Vagina (tissue), 2 donors: ENCODE measurements around the gene IRX4. TPM values are rescaled to one million over a fixed set of nuclear protein-coding genes. Genes with fewer than 3 reads are reported as not detected.

Experiments used
- DNase-seq, 2 donors: peaks; one replicate each; pipeline ENCODE4 v3.0.0-alpha.2; 2017; ENCODE audit errors: extremely low spot score in 2 of 2
- H3K27ac ChIP-seq: fragments of 200-600 bp; sonication (generic); one replicate; pipeline ENCODE4 v1.5.1; 2019
- H3K27me3 ChIP-seq: fragments of 200-600 bp; sonication (generic); one replicate; pipeline ENCODE4 v1.5.1; 2019
- H3K36me3 ChIP-seq, 2 donors: fragments of 200-600 bp; sonication (generic); one replicate each; pipeline ENCODE4 v1.5.1; 2017 to 2019
- H3K4me1 ChIP-seq: fragments of 200-600 bp; sonication (generic); one replicate; pipeline ENCODE4 v1.5.1; 2019
- H3K4me3 ChIP-seq, 2 donors: fragments of 200-600 bp; sonication (generic); 1 replicate in 1 of 2; 2 replicates in 1 of 2; pipeline ENCODE4 v1.5.1; 2016 to 2019
- H3K9me3 ChIP-seq: fragments of 200-600 bp; sonication (generic); one replicate; pipeline ENCODE4 v1.5.1; 2019
- CTCF ChIP-seq, 3 experiments: fragments of 450-650 bp in 2 of 3; fragments of 200-600 bp in 1 of 3; sonication (generic) in 1 of 3; IDR thresholded peaks; one replicate each; pipeline ENCODE4 v1.5.1; 2017 to 2019; ENCODE audit warnings: antibody characterized with exemption in 3 of 3, mild to moderate bottlenecking in 2 of 3, moderate library complexity in 2 of 3
- POLR2A ChIP-seq, 2 donors: fragments of 450-650 bp; IDR thresholded peaks; one replicate each; pipeline ENCODE4 v1.6.1; 2017; ENCODE audit warnings: antibody characterized with exemption in 2 of 2, mild to moderate bottlenecking in 2 of 2, moderate library complexity in 2 of 2
- POLR2AphosphoS5 ChIP-seq, 2 donors: sonication (generic); formaldehyde crosslinking; IDR thresholded peaks; one replicate each; pipeline ENCODE4 v1.9.0; 2017; ENCODE audit warnings: antibody characterized with exemption in 2 of 2, mild to moderate bottlenecking in 2 of 2, low read depth in 1 of 2; ENCODE audit not compliant: insufficient read depth in 1 of 2
- intact Hi-C: fragments of 100-400 bp; cut with DNase I; formaldehyde crosslinking; loops from one replicate; pipeline ENCODE4 v1.15.1; 2023
- total RNA-seq: library from RNA; depleted of rRNA; stranded (reverse); fragments of >200 nt; gene quantifications from one replicate; pipeline ENCODE4 v1.2.3, GENCODE V29; 2016

IRX4 gene
- total RNA-seq, 1 donor from 2014 or later, result 26.8 TPM

GRCh38 chr5:1838013-1838412 lies 44.7 kb downstream of the IRX4 start:
- no peak for DNase-seq
- Histone ChIP-seq H3K36me3 (no peaks in the 10 kb centered on the region), H3K27ac (no peak overlapping the region), H3K27me3 (no peaks in the 10 kb centered on the region), H3K9me3 (no peaks in the 10 kb centered on the region), H3K4me1 (no peaks in the 10 kb centered on the region), H3K4me3 (no peak overlapping the region)
- TF ChIP-seq CTCF (IDR thresholded peaks at IDR 0.05), result no peak
- no peak for TF ChIP-seq POLR2A (IDR thresholded peaks at IDR 0.05)
- TF ChIP-seq POLR2AphosphoS5 (IDR thresholded peaks at IDR 0.05; ENCODE audit: insufficient read depth in 1 of 2, low read depth in 1 of 2), result no peak
- intact Hi-C loops, result no loop called here

- Histone ChIP-seq H3K9me3 (no peaks in the 10 kb centered on the region), H3K27me3 (no peaks in the 10 kb centered on the region)
Observed at GRCh38 chr5:1836891-1837880, 45.5 kb downstream of the IRX4 start.

GRCh38 chr5:1836176-1836890 lies 46.4 kb downstream of the IRX4 start:
- TF ChIP-seq POLR2A (IDR thresholded peaks at IDR 0.05), result no peak
- TF ChIP-seq CTCF (IDR thresholded peaks at IDR 0.05), result no peak
- no peak for TF ChIP-seq POLR2AphosphoS5 (IDR thresholded peaks at IDR 0.05; ENCODE audit: insufficient read depth in 1 of 2, low read depth in 1 of 2)
- DNase-seq, result no peak
- Histone ChIP-seq H3K4me1 (no peaks in the 10 kb centered on the region), H3K9me3 (no peaks in the 10 kb centered on the region), H3K27me3 (no peaks in the 10 kb centered on the region), H3K4me3 (no peak overlapping the region), H3K27ac (no peak overlapping the region), H3K36me3 (no peaks in the 10 kb centered on the region)
- intact Hi-C loops, result no loop called here

More at GRCh38 chr5:1836891-1837880, 45.5 kb downstream of the IRX4 start:
- Histone ChIP-seq H3K4me1 (no peaks in the 10 kb centered on the region), H3K4me3 (no peak overlapping the region), H3K36me3 (no peaks in the 10 kb centered on the region), H3K27ac (no peak overlapping the region)
- no peak for TF ChIP-seq POLR2A (IDR thresholded peaks at IDR 0.05)
- TF ChIP-seq POLR2AphosphoS5 (IDR thresholded peaks at IDR 0.05; ENCODE audit: insufficient read depth in 1 of 2, low read depth in 1 of 2), result no peak
- no peak for TF ChIP-seq CTCF (IDR thresholded peaks at IDR 0.05)
- intact Hi-C loops, result no loop called here
- no peak for DNase-seq

GRCh38 chr5:1835431-1835830 lies 47.3 kb downstream of the IRX4 start:
- Histone ChIP-seq H3K4me1 (no peaks in the 10 kb centered on the region), H3K9me3 (no peaks in the 10 kb centered on the region), H3K27me3 (no peaks in the 10 kb centered on the region), H3K27ac (no peak overlapping the region), H3K36me3 (no peaks in the 10 kb centered on the region), H3K4me3 (no peak overlapping the region)
- no peak for TF ChIP-seq POLR2AphosphoS5 (IDR thresholded peaks at IDR 0.05; ENCODE audit: insufficient read depth in 1 of 2, low read depth in 1 of 2)
- no peak for TF ChIP-seq CTCF (IDR thresholded peaks at IDR 0.05)
- TF ChIP-seq POLR2A (IDR thresholded peaks at IDR 0.05), result no peak
- intact Hi-C loops, result no loop called here
- DNase-seq, result no peak
